Neural progenitor cell (in vitro differentiated cells): ENCODE data around the gene PRKRIP1. TPM values are rescaled to one million over a fixed set of nuclear protein-coding genes. Genes with fewer than 3 reads are reported as not detected.
A peak's percentile ranks its signal among the peaks of the same experiment; 100 is the strongest.

Source experiments
- DNase-seq: peaks from one replicate; pipeline ENCODE4 v3.0.0-alpha.2; 2016; ENCODE audit warnings: low spot score
- H2AFZ ChIP-seq: fragments of 200-600 bp; sonication (generic); replicated peaks from 2 replicates; pipeline ENCODE4 v1.6.1; 2016; ENCODE audit warnings: antibody characterized with exemption
- H3F3A ChIP-seq: fragments of 200-600 bp; sonication (generic); 2 replicates; pipeline ENCODE4 v1.6.1; 2016; ENCODE audit warnings: antibody characterized with exemption, low read depth
- H3K27ac ChIP-seq: fragments of 200-600 bp; sonication (generic); 2 replicates; pipeline ENCODE4 v1.5.1; 2016; ENCODE audit warnings: mild to moderate bottlenecking
- H3K27me3 ChIP-seq: fragments of 200-600 bp; sonication (generic); 2 replicates; pipeline ENCODE4 v1.6.1; 2016; ENCODE audit warnings: mild to moderate bottlenecking, moderate library complexity
- H3K36me3 ChIP-seq: fragments of 200-600 bp; sonication (generic); 2 replicates; pipeline ENCODE4 v1.5.1; 2016
- H3K4me1 ChIP-seq: fragments of 200-600 bp; sonication (generic); 2 replicates; pipeline ENCODE4 v1.6.1; 2016; ENCODE audit warnings: mixed run types
- H3K4me2 ChIP-seq: fragments of 200-600 bp; sonication (generic); 2 replicates; pipeline ENCODE4 v1.6.1; 2016
- H3K4me3 ChIP-seq: fragments of 200-600 bp; sonication (generic); 2 replicates; pipeline ENCODE4 v1.5.1; 2016
- H3K79me2 ChIP-seq: fragments of 200-600 bp; sonication (generic); 2 replicates; pipeline ENCODE4 v1.6.1; 2016; ENCODE audit warnings: low read depth
- H3K9ac ChIP-seq: fragments of 200-600 bp; sonication (generic); 2 replicates; pipeline ENCODE4 v1.6.1; 2016
- H3K9me3 ChIP-seq: fragments of 200-600 bp; sonication (generic); 2 replicates; pipeline ENCODE4 v1.5.1; 2016; ENCODE audit warnings: low read depth
- H4K20me1 ChIP-seq: fragments of 200-600 bp; sonication (generic); 2 replicates; pipeline ENCODE4 v1.6.1; 2016; ENCODE audit warnings: low read depth
- H3K27ac Mint-ChIP-seq: 3 replicates; pipeline ENCODE4 v1.8.0; 2021; ENCODE audit warnings: mixed read lengths
- H3K27me3 Mint-ChIP-seq: 2 replicates; pipeline ENCODE4 v1.8.0; 2022; ENCODE audit warnings: low read depth, mild to moderate bottlenecking, inconsistent platforms, moderate library complexity, mixed read lengths; ENCODE audit not compliant: insufficient read depth
- H3K36me3 Mint-ChIP-seq: 3 replicates; pipeline ENCODE4 v1.8.0; 2021; ENCODE audit warnings: mixed read lengths
- H3K4me1 Mint-ChIP-seq: 3 replicates; pipeline ENCODE4 v1.8.0; 2021; ENCODE audit warnings: mixed read lengths
- H3K4me3 Mint-ChIP-seq: 3 replicates; pipeline ENCODE4 v1.8.0; 2021; ENCODE audit warnings: mild to moderate bottlenecking, moderate library complexity, mixed read lengths
- H3K9me3 Mint-ChIP-seq: 3 replicates; pipeline ENCODE4 v1.8.0; 2020; ENCODE audit warnings: mixed read lengths
- EZH2 ChIP-seq: fragments of 200-600 bp; sonication (generic); IDR thresholded peaks from 2 replicates; pipeline ENCODE4 v1.6.1; 2017; ENCODE audit warnings: antibody characterized with exemption, mild to moderate bottlenecking, moderate library complexity
- EZH2phosphoT487 ChIP-seq: fragments of 200-600 bp; sonication (generic); IDR thresholded peaks from 2 replicates; pipeline ENCODE4 v1.6.1; 2017; ENCODE audit warnings: antibody characterized with exemption
- total RNA-seq: library from RNA; depleted of rRNA; stranded (reverse); fragments of >200 nt; gene quantifications from 2 replicates; pipeline ENCODE4 v1.2.3, GENCODE V29; 2015; ENCODE audit warnings: low replicate concordance
- TF ChIP-seq, protein P1 (sequence below): fragments of 200-600 bp; sonication (generic); IDR thresholded peaks from 2 replicates; pipeline ENCODE4 v1.5.1; 2017; ENCODE audit warnings: antibody characterized with exemption, mild to moderate bottlenecking

PRKRIP1 gene
- total RNA-seq, 1 donor from 2014 or later: 29.1 TPM

DNA sequence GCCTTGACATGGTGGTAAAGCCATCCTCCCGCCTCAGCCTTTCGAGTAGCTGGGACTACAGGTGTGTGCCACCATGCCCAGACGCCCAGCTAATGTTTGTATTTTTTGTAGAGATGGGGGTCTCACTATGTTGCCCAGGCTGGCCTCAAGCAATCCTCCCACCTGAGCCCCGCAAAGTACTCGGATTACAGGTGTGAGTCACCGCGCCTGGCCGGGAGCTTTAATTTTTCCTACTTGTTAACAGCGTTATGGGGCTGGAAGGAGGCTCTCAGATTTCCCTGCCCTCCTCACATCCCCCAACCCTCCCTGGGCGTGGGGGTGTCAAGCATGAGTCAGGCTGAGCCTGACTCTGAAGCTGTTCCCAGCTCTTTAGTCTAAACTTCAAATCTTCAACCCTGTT, 60.2 kb downstream of the PRKRIP1 start:
- Mint-ChIP-seq H3K27me3 (peaks cover 2% of the 10 kb centered on the region), H3K36me3 (peaks cover 2% of the 10 kb centered on the region), H3K27ac (no peak overlapping the region), H3K9me3 (no peaks in the 10 kb centered on the region), H3K4me3 (no peak overlapping the region), H3K4me1 (peaks cover 2% of the 10 kb centered on the region)
- no peaks in the 10 kb centered on the region for H3K79me2 ChIP-seq
- H3K36me3 ChIP-seq: no peaks in the 10 kb centered on the region
- no peaks in the 10 kb centered on the region for H3K27me3 ChIP-seq
- H4K20me1 ChIP-seq: no peaks in the 10 kb centered on the region
- no peaks in the 10 kb centered on the region for H3K9me3 ChIP-seq
- no peak overlapping the region for H3K4me3 ChIP-seq
- H3K4me1 ChIP-seq: peaks cover 7% of the 10 kb centered on the region
- H3K4me2 ChIP-seq: no peak overlapping the region
- H3K9ac ChIP-seq: no peak overlapping the region
- TF ChIP-seq EZH2phosphoT487 (no peak), EZH2 (no peak)
- TF ChIP-seq, protein P1, sequence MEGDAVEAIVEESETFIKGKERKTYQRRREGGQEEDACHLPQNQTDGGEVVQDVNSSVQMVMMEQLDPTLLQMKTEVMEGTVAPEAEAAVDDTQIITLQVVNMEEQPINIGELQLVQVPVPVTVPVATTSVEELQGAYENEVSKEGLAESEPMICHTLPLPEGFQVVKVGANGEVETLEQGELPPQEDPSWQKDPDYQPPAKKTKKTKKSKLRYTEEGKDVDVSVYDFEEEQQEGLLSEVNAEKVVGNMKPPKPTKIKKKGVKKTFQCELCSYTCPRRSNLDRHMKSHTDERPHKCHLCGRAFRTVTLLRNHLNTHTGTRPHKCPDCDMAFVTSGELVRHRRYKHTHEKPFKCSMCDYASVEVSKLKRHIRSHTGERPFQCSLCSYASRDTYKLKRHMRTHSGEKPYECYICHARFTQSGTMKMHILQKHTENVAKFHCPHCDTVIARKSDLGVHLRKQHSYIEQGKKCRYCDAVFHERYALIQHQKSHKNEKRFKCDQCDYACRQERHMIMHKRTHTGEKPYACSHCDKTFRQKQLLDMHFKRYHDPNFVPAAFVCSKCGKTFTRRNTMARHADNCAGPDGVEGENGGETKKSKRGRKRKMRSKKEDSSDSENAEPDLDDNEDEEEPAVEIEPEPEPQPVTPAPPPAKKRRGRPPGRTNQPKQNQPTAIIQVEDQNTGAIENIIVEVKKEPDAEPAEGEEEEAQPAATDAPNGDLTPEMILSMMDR: no peak
- H2AFZ ChIP-seq: no peak overlapping the region
- H3K27ac ChIP-seq: no peak overlapping the region
- H3F3A ChIP-seq: peaks cover 5% of the 10 kb centered on the region
- DNase-seq: no peak

DNA sequence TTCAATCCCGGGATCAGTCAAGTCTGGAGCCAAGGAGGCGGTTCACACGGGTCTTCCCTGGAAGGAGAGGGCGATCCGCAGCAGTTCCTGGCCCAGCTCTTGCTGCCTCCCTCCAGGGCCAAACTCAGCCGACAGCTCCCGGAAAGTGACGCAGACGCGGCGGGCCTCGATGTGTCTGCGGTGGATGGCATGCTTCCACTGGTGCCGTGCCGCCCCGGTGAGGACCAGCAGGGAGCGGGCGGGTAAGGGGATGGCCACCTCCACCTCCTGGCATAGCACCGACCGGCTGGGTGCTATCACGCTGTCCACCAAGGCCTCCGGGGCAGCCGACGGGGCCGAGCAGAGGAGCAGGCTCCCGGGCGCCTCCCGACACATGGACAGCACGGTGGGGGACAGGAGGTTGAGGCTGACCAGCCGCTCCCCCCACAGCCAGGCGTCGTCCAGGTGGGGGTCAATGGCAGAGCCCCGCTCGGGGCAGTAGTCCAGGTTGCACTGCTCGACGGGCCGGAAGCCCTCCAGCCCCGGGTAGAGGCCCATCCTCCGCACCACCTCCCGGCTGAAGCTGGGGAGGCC, 61.3 kb downstream of the PRKRIP1 start:
- DNase-seq: no peak
- H3K27ac Mint-ChIP-seq: no peak overlapping the region
- H3F3A ChIP-seq: peaks cover 1% of the 10 kb centered on the region
- H3K36me3 ChIP-seq: no peaks in the 10 kb centered on the region
- no peaks in the 10 kb centered on the region for H3K27me3 ChIP-seq
- H3K4me2 ChIP-seq: no peak overlapping the region
- peaks cover 4% of the 10 kb centered on the region for H3K79me2 ChIP-seq
- no peak overlapping the region for H3K4me3 ChIP-seq
- H3K36me3 Mint-ChIP-seq: peaks cover 2% of the 10 kb centered on the region
- H3K27me3 Mint-ChIP-seq: peaks cover 8% of the 10 kb centered on the region
- no peak overlapping the region for H3K4me3 Mint-ChIP-seq
- peaks cover 2% of the 10 kb centered on the region for H3K4me1 Mint-ChIP-seq
- H2AFZ ChIP-seq: no peak overlapping the region
- H4K20me1 ChIP-seq: no peaks in the 10 kb centered on the region
- no peaks in the 10 kb centered on the region for H3K9me3 ChIP-seq
- H3K9ac ChIP-seq: no peak overlapping the region
- no peaks in the 10 kb centered on the region for H3K4me1 ChIP-seq
- H3K9me3 Mint-ChIP-seq: no peaks in the 10 kb centered on the region
- H3K27ac ChIP-seq: no peak overlapping the region
- TF ChIP-seq EZH2 (no peak), EZH2phosphoT487 (no peak)
- TF ChIP-seq, protein P1: no peak

DNA sequence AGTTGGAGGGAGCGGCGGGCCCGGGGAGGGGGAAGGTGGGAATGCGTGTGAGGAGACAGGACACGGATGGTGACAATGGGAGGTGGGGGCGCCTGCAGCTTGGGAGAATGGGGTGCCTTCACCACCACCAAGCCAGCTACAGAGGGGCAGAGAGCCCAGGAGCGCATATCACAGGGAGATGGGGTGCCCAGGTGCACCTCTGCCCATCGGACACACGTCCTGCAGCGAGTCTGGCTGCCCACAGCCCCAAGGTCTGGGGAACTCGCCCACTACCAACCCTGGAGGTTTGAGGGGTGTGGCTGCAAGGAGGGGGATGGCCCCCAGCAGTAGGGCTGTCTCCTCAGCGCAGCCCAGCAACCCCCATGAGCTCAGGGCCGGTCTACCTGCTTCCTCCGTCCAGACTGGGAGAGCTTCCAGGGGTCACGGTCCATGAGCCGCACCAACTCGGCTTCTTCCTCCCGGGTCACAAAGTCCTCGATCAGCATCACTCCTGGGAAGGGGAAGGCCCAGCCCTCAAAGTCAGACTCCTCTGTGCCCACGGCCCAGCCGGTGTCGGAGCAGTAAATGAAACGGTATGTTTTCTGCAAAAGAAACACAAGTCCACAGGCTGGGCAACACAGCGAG, 63.2 kb downstream of the PRKRIP1 start:
- H3K27me3 ChIP-seq: no peaks in the 10 kb centered on the region
- H3K36me3 ChIP-seq: no peaks in the 10 kb centered on the region
- no peak for DNase-seq
- H3K4me3 Mint-ChIP-seq: no peak overlapping the region
- no peaks in the 10 kb centered on the region for H3K4me1 ChIP-seq
- peaks cover 2% of the 10 kb centered on the region for H3K36me3 Mint-ChIP-seq
- no peak overlapping the region for H3K27ac ChIP-seq
- no peak overlapping the region for H2AFZ ChIP-seq
- H3K4me1 Mint-ChIP-seq: peaks cover 11% of the 10 kb centered on the region
- no peak overlapping the region for H3K4me2 ChIP-seq
- no peak for TF ChIP-seq EZH2
- no peak overlapping the region for H3K9ac ChIP-seq
- H3F3A ChIP-seq: no peaks in the 10 kb centered on the region
- H3K4me3 ChIP-seq: no peak overlapping the region
- H3K9me3 Mint-ChIP-seq: no peaks in the 10 kb centered on the region
- H3K79me2 ChIP-seq: peaks cover 21% of the 10 kb centered on the region
- no peaks in the 10 kb centered on the region for H3K9me3 ChIP-seq
- no peak overlapping the region for H3K27ac Mint-ChIP-seq
- no peaks in the 10 kb centered on the region for H4K20me1 ChIP-seq
- H3K27me3 Mint-ChIP-seq: peaks cover 6% of the 10 kb centered on the region

DNA sequence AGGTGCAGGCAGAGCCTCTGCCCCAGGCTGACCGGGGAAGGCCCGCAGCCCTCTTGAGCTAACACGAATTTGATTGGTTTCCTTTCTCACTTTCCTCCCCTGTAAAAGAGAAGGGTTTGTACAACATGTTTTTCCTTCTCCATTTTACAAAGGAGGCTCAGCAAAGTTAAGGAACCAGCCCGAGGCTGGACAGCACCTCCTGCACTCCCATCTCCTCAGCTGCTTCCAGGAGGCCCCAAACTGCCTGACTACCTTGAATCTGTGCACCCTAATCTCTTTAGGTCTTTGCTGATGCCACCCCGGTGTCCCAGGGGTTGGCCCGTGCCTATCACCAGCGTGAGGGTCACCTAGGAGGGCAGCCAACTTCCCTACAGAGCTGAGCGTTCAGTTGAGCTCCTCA, 64.3 kb downstream of the PRKRIP1 start:
- H3K27ac Mint-ChIP-seq: peak overlapping the region; percentile 24
- Histone ChIP-seq H3K4me1 (no peaks in the 10 kb centered on the region), H3K36me3 (no peaks in the 10 kb centered on the region), H2AFZ (no peak overlapping the region), H3K27me3 (no peaks in the 10 kb centered on the region), H3K9me3 (no peaks in the 10 kb centered on the region), H3K4me2 (no peak overlapping the region), H4K20me1 (no peaks in the 10 kb centered on the region), H3F3A (no peaks in the 10 kb centered on the region), H3K4me3 (no peak overlapping the region), H3K9ac (no peak overlapping the region), H3K79me2 (peaks cover 23% of the 10 kb centered on the region), H3K27ac (no peak overlapping the region)
- no peak overlapping the region for H3K4me3 Mint-ChIP-seq
- H3K9me3 Mint-ChIP-seq: no peaks in the 10 kb centered on the region
- H3K4me1 Mint-ChIP-seq: peaks cover 11% of the 10 kb centered on the region
- TF ChIP-seq, protein P1: no peak
- TF ChIP-seq EZH2phosphoT487 (no peak), EZH2 (no peak)
- DNase-seq: no peak
- peaks cover 2% of the 10 kb centered on the region for H3K36me3 Mint-ChIP-seq
- H3K27me3 Mint-ChIP-seq: peaks cover 6% of the 10 kb centered on the region
